Type B pancreatic cell (in vitro differentiated cells): ENCODE measurements around the gene ETS1. TPM values are rescaled to one million over a fixed set of nuclear protein-coding genes. Genes with fewer than 3 reads are reported as not detected.

ENCODE experiments used
- DNase-seq: peaks from one replicate; pipeline ENCODE4 v3.0.0; 2021; ENCODE audit warnings: mixed read lengths; ENCODE audit not compliant: unreplicated experiment; ENCODE audit errors: extremely low spot score
- H3K27ac Mint-ChIP-seq: 2 replicates; pipeline ENCODE4 v1.8.0; 2021; ENCODE audit warnings: mild to moderate bottlenecking, mixed read lengths
- H3K27me3 Mint-ChIP-seq: 2 replicates; pipeline ENCODE4 v1.8.0; 2021; ENCODE audit warnings: mixed read lengths
- H3K36me3 Mint-ChIP-seq: 2 replicates; pipeline ENCODE4 v1.8.0; 2021; ENCODE audit warnings: mixed read lengths
- H3K4me1 Mint-ChIP-seq: one replicate; pipeline ENCODE4 v1.8.0; 2021; ENCODE audit warnings: mixed read lengths; ENCODE audit not compliant: unreplicated experiment
- H3K4me3 Mint-ChIP-seq: 2 replicates; pipeline ENCODE4 v1.8.0; 2021; ENCODE audit warnings: mild to moderate bottlenecking, mixed read lengths
- H3K9me3 Mint-ChIP-seq: 2 replicates; pipeline ENCODE4 v1.8.0; 2021; ENCODE audit warnings: mixed read lengths
- total RNA-seq: library from RNA; stranded (reverse); gene quantifications from 2 replicates; pipeline ENCODE4 v1.2.1, GENCODE V29; 2021; ENCODE audit warnings: low replicate concordance
- TF ChIP-seq, protein P1 (sequence below): fragments of 200-600 bp; sonication (generic); conservative IDR thresholded peaks from 2 replicates; pipeline ENCODE4 v1.5.0; 2021; ENCODE audit warnings: antibody characterized with exemption, mild to moderate bottlenecking

The ETS1 gene
- total RNA-seq, 1 donor from 2014 or later = 40.6 TPM

DNA sequence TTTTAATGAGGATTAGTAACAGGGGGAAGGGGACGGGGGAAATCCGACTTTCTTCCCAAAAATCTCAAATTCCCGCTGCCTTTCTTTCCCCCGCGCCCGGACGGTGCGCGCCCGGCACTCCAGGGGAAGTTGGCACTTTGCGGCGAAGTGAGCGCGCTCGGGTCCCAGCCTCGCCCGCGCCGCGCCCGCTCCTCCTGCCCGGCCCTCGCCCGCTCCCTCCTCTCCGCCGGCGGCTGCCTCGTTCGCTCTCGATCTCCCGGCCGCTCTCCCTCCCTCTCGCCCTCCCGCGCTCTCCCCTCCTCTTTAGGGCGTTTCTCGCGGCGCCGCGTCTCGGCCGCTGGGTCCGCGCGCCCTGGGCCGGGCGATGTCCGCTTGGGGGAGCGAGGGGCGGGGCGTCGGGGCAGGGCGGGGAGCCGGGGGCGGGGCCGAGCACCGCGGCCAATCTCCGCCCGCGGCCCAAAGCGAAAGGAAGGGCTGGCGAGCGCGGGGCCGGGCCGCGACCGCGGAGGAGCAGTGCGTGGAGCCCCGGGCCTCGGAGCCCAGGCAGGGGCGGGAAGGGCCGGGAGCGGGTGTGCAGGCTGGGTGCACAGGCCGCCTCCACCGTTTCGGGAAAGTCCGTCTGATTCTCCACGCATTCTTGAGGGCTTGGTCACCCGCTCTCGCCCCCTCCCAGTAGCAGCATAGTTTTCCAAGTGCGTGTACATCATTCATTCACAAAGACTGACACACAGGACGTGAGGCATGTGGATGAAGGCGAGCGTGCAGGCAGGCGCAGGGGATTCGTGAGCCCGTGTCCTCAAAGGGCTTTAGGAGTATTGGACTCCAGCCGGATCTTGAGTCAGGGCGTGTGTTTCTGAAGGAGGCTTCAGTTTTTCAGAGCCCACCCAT, 65.1 kb downstream of the ETS1 start:
- Mint-ChIP-seq H3K27me3 (peaks cover 21% of the 10 kb centered on the region), H3K4me1 (peaks cover 61% of the 10 kb centered on the region), H3K36me3 (no peaks in the 10 kb centered on the region), H3K4me3 (peak overlapping the region; percentile 89), H3K9me3 (no peaks in the 10 kb centered on the region), H3K27ac (peak overlapping the region; percentile 94)
- TF ChIP-seq, protein P1, sequence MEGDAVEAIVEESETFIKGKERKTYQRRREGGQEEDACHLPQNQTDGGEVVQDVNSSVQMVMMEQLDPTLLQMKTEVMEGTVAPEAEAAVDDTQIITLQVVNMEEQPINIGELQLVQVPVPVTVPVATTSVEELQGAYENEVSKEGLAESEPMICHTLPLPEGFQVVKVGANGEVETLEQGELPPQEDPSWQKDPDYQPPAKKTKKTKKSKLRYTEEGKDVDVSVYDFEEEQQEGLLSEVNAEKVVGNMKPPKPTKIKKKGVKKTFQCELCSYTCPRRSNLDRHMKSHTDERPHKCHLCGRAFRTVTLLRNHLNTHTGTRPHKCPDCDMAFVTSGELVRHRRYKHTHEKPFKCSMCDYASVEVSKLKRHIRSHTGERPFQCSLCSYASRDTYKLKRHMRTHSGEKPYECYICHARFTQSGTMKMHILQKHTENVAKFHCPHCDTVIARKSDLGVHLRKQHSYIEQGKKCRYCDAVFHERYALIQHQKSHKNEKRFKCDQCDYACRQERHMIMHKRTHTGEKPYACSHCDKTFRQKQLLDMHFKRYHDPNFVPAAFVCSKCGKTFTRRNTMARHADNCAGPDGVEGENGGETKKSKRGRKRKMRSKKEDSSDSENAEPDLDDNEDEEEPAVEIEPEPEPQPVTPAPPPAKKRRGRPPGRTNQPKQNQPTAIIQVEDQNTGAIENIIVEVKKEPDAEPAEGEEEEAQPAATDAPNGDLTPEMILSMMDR = no peak
- DNase-seq = peak; percentile 94

DNA sequence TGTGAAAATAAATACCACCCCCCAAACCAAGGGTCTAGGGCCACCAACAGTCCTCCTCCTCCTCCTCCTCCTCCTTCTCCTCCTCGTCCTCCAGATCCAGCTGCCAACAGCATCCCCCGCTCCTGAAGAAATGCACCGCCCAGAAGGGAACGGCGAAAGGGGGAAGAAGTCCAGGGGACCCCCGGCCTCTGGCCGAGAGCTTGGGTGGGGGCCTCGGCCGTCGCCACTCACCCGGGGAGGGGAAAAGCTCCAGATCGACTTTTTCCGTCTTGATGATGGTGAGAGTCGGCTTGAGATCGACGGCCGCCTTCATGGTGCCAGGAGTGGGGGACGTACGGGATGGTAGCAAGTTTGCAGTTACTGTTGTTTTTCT, 65.7 kb downstream of the ETS1 start:
- Mint-ChIP-seq H3K9me3 (no peaks in the 10 kb centered on the region), H3K36me3 (no peaks in the 10 kb centered on the region), H3K4me1 (peaks cover 57% of the 10 kb centered on the region), H3K4me3 (peak overlapping the region; percentile 84), H3K27ac (peak overlapping the region; percentile 61), H3K27me3 (peaks cover 20% of the 10 kb centered on the region)
- no peak for DNase-seq
- TF ChIP-seq, protein P1 = no peak

DNA sequence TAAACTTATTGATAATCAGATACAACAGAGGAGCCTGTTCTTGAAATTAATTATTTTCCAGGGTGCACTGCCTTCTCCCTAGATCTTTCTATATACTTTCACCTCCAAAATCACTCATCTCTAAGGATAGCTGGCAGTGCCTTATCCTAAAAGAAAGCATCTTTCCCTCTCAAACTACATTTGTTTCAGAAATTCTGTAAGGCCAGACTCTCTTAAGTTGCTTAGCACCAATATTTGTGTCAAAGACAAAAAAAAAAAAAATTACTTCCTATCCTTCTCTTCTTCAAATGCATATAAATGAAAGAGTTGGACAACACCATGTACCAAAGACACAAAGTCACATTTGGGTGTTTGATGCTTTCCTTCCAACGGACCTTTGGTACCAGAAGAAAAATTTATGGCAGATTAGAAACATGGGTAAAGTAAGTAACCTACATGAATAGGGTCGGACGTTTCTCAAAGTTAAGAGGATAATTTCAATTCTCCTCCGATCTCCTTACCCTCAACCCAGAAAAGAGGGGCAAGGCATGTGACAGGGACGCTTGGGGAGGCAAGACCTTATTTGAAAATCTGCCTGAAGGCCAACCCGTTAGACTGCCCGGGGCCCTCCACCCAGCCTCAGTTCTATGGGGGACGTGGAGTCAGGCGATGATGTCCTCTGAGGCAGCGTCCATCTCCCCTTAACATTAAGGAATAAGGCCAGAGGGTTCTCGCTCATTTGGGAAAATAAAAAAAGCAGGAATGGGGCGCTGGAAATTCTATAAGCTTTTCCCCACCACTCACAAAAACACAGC, 66.3 kb downstream of the ETS1 start:
- peak overlapping the region; percentile 84 for H3K4me3 Mint-ChIP-seq
- peak overlapping the region; percentile 61 for H3K27ac Mint-ChIP-seq
- H3K36me3 Mint-ChIP-seq = no peaks in the 10 kb centered on the region
- no peak for DNase-seq
- H3K9me3 Mint-ChIP-seq = no peaks in the 10 kb centered on the region
- peaks cover 56% of the 10 kb centered on the region for H3K4me1 Mint-ChIP-seq
- peaks cover 20% of the 10 kb centered on the region for H3K27me3 Mint-ChIP-seq
- TF ChIP-seq, protein P1 = peak; percentile 34

DNA sequence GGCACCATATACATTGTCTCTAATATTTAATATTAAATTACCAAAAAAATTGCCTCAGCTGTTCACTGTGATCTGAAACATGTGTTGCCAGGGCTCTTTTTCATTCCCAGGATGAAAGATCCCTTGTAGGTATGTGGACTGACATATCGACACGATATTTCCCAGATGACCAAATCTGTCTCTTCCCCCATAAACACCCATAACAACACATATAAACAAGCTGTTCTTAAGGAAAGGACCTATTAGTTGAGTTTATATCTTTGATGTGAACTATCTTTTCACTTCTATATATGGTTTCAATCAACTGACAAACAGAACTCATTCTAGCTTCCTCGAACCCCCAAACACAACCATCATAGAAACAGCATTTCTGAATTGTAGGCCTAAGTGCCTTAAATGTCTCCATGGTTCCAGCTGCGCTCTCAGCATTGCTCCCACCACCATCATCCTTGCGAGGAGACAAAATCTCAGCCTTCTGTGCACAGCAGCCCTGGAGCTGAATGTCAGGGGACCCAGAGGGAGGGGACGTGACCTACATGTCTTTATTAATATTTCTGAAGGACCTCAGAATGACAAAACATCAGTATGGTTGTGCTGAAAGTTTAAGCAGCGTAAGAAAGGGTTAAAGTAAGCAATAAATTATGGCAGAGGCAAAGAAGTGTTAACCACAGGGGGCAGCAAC, 67.0 kb downstream of the ETS1 start:
- Mint-ChIP-seq H3K9me3 (no peaks in the 10 kb centered on the region), H3K4me3 (peak overlapping the region; percentile 84), H3K36me3 (no peaks in the 10 kb centered on the region), H3K27ac (no peak overlapping the region), H3K4me1 (peaks cover 57% of the 10 kb centered on the region), H3K27me3 (peaks cover 16% of the 10 kb centered on the region)
- TF ChIP-seq, protein P1 = no peak
- no peak for DNase-seq

DNA sequence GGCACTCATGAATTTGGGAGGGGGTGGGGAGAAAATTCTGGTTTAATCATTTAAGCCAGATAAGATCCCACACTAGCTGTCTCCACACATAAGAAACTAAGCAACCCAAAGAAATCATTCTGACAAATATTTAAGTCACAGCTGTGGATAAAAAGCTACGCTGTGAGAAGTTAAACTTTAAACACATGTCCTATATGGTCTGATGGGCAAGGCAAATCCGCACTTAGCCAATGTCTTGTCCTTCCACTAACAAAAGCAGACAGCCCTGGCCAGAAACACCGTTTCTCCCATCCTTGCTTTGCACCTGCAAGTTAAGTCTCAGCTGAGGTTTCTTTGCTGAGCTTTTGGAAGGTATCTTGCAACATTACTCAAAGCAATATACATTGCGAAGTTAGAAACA, 68.0 kb downstream of the ETS1 start:
- H3K27ac Mint-ChIP-seq = no peak overlapping the region
- peaks cover 16% of the 10 kb centered on the region for H3K27me3 Mint-ChIP-seq
- DNase-seq = no peak
- peaks cover 1% of the 10 kb centered on the region for H3K36me3 Mint-ChIP-seq
- H3K9me3 Mint-ChIP-seq = peaks cover 1% of the 10 kb centered on the region
- H3K4me1 Mint-ChIP-seq = peaks cover 53% of the 10 kb centered on the region
- TF ChIP-seq, protein P1 = no peak
- H3K4me3 Mint-ChIP-seq = peak overlapping the region; percentile 66
